BLaER1 (cell line): ENCODE measurements around the gene NTM.

Source experiments
- H3K27ac ChIP-seq: shearing (Covaris generic); formaldehyde crosslinking; 2 replicates; pipeline ENCODE4 v1.8.1; 2022
- H3K27me3 ChIP-seq: shearing (Covaris generic); formaldehyde crosslinking; 2 replicates; pipeline ENCODE4 v1.8.1; 2022
- H3K36me3 ChIP-seq: shearing (Covaris generic); formaldehyde crosslinking; 2 replicates; pipeline ENCODE4 v1.8.1; 2022
- H3K4me1 ChIP-seq: shearing (Covaris generic); formaldehyde crosslinking; 2 replicates; pipeline ENCODE4 v1.8.1; 2022
- H3K4me2 ChIP-seq: shearing (Covaris generic); formaldehyde crosslinking; 2 replicates; pipeline ENCODE4 v1.8.1; 2022
- H3K4me3 ChIP-seq: shearing (Covaris generic); formaldehyde crosslinking; 2 replicates; pipeline ENCODE4 v1.8.1; 2022
- H3K9ac ChIP-seq: shearing (Covaris generic); formaldehyde crosslinking; 2 replicates; pipeline ENCODE4 v1.8.1; 2022
- H3K9me3 ChIP-seq: shearing (Covaris generic); formaldehyde crosslinking; 2 replicates; pipeline ENCODE4 v1.8.1; 2022
- H4K20me1 ChIP-seq: shearing (Covaris generic); formaldehyde crosslinking; 2 replicates; pipeline ENCODE4 v1.8.1; 2022
- Cebpa-rat ChIP-seq: shearing (Covaris generic); IDR thresholded peaks from 2 replicates; pipeline ENCODE4 v1.8.1; 2022

NTM gene

DNA sequence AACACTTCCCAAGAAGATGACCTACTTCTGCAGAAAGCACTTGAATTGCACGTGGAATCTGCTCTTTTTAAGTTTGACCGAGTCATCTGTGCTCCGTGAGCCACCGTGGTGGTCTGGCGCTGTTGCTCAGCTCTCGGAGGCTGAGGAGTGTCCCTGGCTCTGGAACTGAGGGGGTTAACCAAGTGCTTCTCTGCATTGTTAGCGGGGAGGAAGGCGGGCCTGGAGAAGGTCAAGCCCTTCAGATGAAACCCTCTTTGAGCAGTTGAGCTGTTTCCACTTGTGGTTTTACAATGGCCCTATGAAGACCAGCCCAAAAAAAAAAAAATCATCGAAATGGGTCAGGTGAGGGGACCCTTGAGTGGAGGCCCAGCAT lies 286.4 kb downstream of the NTM start:
- Histone ChIP-seq H3K27ac (no peak overlapping the region), H3K36me3 (no peaks in the 10 kb centered on the region), H3K4me3 (no peak overlapping the region), H3K27me3 (peaks cover 76% of the 10 kb centered on the region), H3K9me3 (no peaks in the 10 kb centered on the region), H3K9ac (no peak overlapping the region), H4K20me1 (peaks cover 16% of the 10 kb centered on the region; the same call in 1 of the 2 replicates), H3K4me2 (no peak overlapping the region), H3K4me1 (peaks cover 56% of the 10 kb centered on the region)
- TF ChIP-seq Cebpa-rat = no peak

DNA sequence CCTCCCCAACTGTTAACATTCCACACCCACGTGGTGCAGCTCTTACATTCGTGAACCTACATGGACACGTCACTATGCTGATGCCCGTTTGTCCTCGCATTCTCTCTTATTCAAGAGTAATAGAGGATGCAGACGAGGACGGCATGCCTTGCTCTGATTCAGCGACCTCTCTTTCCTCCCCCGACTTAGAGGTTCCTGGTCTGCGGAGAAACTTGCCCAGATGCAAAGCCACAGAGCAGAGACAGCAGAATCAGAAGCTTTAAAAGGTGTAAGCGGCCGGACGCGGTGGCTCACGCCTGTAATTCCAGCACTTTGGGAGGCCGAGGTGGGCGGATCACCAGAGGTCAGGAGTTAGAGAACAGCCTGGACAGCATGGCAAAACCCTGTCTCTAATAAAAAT lies 288.0 kb downstream of the NTM start:
- Histone ChIP-seq H3K27me3 (peaks cover 91% of the 10 kb centered on the region), H3K4me2 (peak overlapping the region; percentile 56), H3K27ac (no peak overlapping the region), H3K9ac (no peak overlapping the region), H3K4me1 (peaks cover 61% of the 10 kb centered on the region), H4K20me1 (peaks cover 16% of the 10 kb centered on the region; the same call in 1 of the 2 replicates), H3K36me3 (no peaks in the 10 kb centered on the region), H3K4me3 (no peak overlapping the region), H3K9me3 (no peaks in the 10 kb centered on the region)
- TF ChIP-seq Cebpa-rat = no peak

DNA sequence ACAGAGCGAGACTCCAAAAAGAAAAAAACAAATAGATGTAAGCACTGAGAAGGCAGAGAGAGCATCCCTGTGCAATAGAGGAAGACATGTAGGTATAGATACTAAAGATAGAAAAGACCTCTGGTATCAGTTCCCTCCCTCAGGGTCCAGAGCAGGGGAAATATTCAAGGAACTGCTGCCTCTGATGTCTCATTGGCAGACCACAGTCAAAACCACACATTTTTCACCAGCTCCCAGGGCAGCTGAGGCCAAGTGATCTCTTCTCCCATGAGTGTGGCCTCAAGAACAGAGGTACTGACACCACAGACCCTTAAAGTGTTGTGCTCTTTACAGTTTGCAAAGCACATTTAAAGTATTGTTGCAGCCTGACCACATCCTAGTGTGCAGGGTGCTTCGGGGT lies 288.5 kb downstream of the NTM start:
- Histone ChIP-seq H3K9me3 (no peaks in the 10 kb centered on the region), H3K27ac (no peak overlapping the region), H4K20me1 (peaks cover 16% of the 10 kb centered on the region; the same call in 1 of the 2 replicates), H3K4me2 (peak overlapping the region; percentile 56), H3K4me3 (no peak overlapping the region), H3K36me3 (no peaks in the 10 kb centered on the region), H3K9ac (no peak overlapping the region), H3K27me3 (peaks cover 90% of the 10 kb centered on the region), H3K4me1 (peaks cover 57% of the 10 kb centered on the region)
- TF ChIP-seq Cebpa-rat = no peak

DNA sequence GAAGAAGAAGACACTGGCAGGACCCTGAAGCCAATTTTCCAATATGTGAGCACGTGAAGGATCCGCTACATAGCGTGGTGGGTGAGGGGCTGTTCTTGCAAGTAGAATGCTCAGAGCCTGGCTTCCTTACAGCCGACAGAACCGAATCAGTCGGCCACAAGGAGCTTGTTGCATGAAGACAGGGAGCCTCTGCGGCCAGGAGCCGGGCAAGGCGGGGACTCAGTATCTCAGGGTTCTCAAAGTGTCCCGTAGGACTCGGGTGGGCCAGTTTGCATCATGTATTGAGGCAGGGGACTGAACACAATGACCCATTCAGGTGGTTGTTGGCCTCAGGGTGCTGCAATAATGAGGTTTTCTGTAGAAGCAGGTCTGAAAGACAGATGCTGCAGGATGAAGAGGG lies 289.5 kb downstream of the NTM start:
- H3K27me3 ChIP-seq = peaks cover 82% of the 10 kb centered on the region
- H3K4me2 ChIP-seq = peak overlapping the region; percentile 56
- peaks cover 16% of the 10 kb centered on the region; the same call in 1 of the 2 replicates for H4K20me1 ChIP-seq
- no peak overlapping the region for H3K4me3 ChIP-seq
- H3K36me3 ChIP-seq = no peaks in the 10 kb centered on the region
- no peak overlapping the region for H3K9ac ChIP-seq
- no peaks in the 10 kb centered on the region for H3K9me3 ChIP-seq
- no peak overlapping the region for H3K27ac ChIP-seq
- H3K4me1 ChIP-seq = peaks cover 60% of the 10 kb centered on the region
- no peak for TF ChIP-seq Cebpa-rat

DNA sequence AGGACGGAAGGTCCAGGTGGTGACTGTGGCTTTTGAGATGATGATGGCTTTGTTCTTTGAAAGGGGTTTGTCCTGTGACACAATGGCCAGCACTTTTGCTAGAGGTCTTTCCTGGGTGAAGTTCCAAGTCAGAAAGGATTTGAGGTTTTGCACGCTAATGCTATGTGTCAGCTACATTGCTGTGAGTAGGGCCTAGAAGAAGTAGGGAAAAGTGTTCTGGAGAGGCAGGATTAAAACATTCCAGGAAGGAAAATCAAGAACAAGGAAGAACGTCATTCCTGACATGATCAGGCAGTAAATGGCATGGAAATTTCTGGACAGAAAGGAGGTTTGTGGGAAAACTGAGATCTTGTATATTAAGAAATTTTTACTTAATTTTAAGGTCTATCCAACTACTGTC lies 290.7 kb downstream of the NTM start:
- Histone ChIP-seq H3K4me3 (no peak overlapping the region), H4K20me1 (peaks cover 16% of the 10 kb centered on the region; the same call in 1 of the 2 replicates), H3K9me3 (no peaks in the 10 kb centered on the region), H3K4me2 (0 out of 2 replicates have a peak overlapping the region, but pooled peaks have one; percentile 56), H3K9ac (no peak overlapping the region), H3K27ac (no peak overlapping the region), H3K36me3 (no peaks in the 10 kb centered on the region), H3K27me3 (peaks cover 72% of the 10 kb centered on the region), H3K4me1 (peaks cover 62% of the 10 kb centered on the region)
- TF ChIP-seq Cebpa-rat = no peak

DNA sequence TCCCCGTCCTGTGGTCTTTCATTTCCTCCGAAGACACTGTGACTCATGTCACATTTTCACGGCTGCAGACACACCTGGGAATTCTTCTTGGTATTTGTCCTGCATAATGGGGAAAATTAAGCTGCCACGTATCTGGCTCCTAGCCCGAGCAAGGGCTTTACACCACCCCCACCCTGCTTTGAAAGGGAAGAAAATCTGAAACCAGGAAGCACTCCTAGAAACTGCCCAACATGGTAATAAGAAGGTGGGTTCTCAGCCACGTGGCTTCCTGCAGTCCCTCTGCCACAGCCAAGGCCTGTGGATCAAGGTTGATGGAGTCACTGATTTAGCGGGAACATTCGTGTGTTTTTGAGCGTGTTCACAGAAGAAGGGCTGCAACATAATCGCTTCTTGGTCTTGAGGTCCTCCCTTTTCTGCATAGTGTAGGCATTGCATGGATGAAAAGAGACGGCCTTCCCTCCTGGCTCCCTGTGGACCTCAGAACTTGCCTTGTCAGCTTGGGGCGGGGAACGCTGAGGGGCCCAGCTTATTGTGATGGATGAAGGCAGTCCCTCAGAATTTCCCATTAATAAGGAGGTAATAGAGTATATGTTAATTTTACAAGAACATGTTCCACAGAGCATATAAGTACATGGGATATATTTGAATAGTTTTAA lies 292.0 kb downstream of the NTM start:
- Histone ChIP-seq H3K4me1 (peaks cover 51% of the 10 kb centered on the region), H3K9ac (no peak overlapping the region), H3K4me2 (peak overlapping the region; percentile 57), H3K36me3 (no peaks in the 10 kb centered on the region), H3K9me3 (no peaks in the 10 kb centered on the region), H3K27ac (no peak overlapping the region), H3K4me3 (no peak overlapping the region), H3K27me3 (peaks cover 63% of the 10 kb centered on the region), H4K20me1 (peaks cover 16% of the 10 kb centered on the region; the same call in 1 of the 2 replicates)
- no peak for TF ChIP-seq Cebpa-rat

DNA sequence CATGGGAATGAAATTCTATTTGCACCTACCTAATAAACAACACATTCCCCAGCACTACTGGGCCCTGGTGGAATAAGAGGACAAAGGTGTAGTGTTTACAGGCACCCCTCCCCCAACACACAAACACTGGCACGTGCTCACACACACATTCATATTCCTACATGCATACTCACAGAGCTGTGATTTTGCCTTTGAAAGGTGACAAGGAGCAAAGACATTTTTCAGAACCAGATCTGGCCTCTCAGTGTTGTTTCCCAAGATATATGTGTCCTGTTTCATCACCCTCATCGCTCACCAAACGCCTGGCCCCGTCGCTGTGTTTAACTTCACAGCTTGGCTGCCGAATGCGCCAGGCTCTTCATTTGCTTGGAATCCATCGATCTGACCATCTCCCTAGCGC lies 292.6 kb downstream of the NTM start:
- no peaks in the 10 kb centered on the region for H3K9me3 ChIP-seq
- H3K4me2 ChIP-seq = no peak overlapping the region
- peaks cover 58% of the 10 kb centered on the region for H3K27me3 ChIP-seq
- no peak overlapping the region for H3K4me3 ChIP-seq
- peaks cover 16% of the 10 kb centered on the region; the same call in 1 of the 2 replicates for H4K20me1 ChIP-seq
- no peaks in the 10 kb centered on the region for H3K36me3 ChIP-seq
- H3K9ac ChIP-seq = no peak overlapping the region
- TF ChIP-seq Cebpa-rat = no peak
- H3K4me1 ChIP-seq = peaks cover 51% of the 10 kb centered on the region
- no peak overlapping the region for H3K27ac ChIP-seq

DNA sequence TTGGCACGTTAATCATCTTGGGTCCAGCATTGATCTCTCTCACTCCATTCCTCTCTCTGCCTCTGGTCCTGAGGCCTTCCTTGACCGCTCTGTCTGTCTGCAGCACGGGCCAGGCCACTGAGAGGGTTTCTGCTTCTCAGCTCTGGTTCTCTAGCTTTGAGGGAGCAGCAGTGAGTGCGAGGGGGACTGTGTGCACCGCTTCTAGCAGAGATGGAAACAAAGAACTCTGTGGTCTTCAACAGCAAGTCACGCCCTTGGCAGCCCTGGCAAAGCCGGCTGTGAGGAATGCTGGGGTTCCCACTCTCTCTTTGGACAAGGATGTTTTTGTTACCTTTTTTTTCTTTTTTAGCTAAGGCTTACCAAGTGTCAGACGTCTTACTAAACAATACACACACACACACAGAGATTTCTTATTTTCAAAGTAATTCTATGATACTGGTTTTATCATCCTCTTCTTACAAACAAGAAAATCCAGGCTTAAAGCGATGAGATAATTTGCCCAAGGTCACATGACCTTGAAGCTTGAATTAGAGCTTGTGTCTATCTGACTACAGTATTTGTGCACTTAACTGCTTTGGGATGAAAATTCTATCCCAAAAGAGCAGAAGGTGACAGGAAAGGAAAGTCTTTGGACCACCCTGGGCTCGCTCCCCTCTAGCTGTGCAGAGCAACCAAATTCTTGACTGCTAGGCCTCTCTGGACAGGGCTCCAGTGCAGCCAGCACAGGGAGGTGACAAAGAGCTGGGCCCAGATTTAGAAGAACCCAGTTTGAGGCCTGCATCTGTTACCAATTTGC lies 293.2 kb downstream of the NTM start:
- Histone ChIP-seq H3K4me3 (no peak overlapping the region), H3K27me3 (peaks cover 52% of the 10 kb centered on the region), H3K36me3 (no peaks in the 10 kb centered on the region), H3K27ac (no peak overlapping the region), H3K9me3 (no peaks in the 10 kb centered on the region), H4K20me1 (peaks cover 16% of the 10 kb centered on the region; the same call in 1 of the 2 replicates), H3K4me2 (no peak overlapping the region), H3K4me1 (peaks cover 50% of the 10 kb centered on the region), H3K9ac (no peak overlapping the region)
- no peak for TF ChIP-seq Cebpa-rat

DNA sequence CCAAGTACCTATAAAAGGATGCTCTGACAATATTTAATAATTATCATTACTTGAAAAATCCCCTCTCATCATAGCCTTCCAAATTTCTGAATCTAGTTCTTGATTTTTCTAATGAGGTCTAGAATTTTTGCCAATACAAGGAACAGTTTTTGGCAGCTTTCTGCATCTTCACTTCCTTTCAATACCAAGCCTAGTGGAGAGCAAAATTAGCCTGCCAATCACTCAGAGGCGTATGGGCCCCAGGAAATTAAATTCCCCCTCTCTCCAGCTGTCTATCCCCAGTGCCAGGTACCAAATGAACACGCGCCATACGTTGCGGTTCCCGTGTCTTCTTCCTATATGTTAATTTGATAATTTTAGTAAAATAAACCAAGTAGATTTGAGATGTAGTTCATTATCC lies 293.9 kb downstream of the NTM start:
- Histone ChIP-seq H3K4me1 (peaks cover 50% of the 10 kb centered on the region), H3K9me3 (no peaks in the 10 kb centered on the region), H3K27me3 (peaks cover 48% of the 10 kb centered on the region), H3K9ac (no peak overlapping the region), H3K4me3 (no peak overlapping the region), H3K4me2 (no peak overlapping the region), H4K20me1 (peaks cover 13% of the 10 kb centered on the region; the same call in 1 of the 2 replicates), H3K27ac (no peak overlapping the region), H3K36me3 (no peaks in the 10 kb centered on the region)
- no peak for TF ChIP-seq Cebpa-rat

DNA sequence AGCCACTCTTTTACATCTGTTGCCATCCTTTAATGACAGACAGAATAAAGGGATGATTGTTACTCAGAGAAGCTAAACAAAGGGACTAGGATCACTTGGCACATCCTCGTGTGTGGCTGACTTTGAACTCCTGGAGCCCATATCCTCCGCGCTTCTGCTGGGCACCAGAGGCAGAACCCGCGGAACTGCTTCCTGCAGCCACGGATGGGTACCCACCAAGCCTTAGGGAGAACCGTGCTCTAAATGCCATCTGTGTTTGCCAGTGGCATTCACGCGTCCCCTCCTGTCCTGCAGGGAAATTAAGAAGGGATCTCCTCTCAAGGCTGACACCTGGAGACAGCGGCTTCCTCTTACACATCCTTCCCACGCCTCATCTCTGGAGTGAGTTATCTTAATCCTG lies 294.4 kb downstream of the NTM start:
- TF ChIP-seq Cebpa-rat = no peak
- Histone ChIP-seq H3K27me3 (peaks cover 48% of the 10 kb centered on the region), H3K9ac (no peak overlapping the region), H4K20me1 (peaks cover 8% of the 10 kb centered on the region; the same call in 1 of the 2 replicates), H3K4me2 (no peak overlapping the region), H3K4me3 (no peak overlapping the region), H3K9me3 (no peaks in the 10 kb centered on the region), H3K27ac (no peak overlapping the region), H3K4me1 (peaks cover 47% of the 10 kb centered on the region), H3K36me3 (no peaks in the 10 kb centered on the region)
